GM12878 (cell line): ENCODE data around the gene ZNF322. TPM values are rescaled to one million over a fixed set of nuclear protein-coding genes. Genes with fewer than 3 reads are reported as not detected.

Experiments used
- FOXM1 ChIP-seq: IDR thresholded peaks from 2 replicates; pipeline ENCODE4 v1.6.1; 2012; ENCODE audit warnings: low read depth, mild to moderate bottlenecking, inconsistent platforms, low read length, moderate library complexity
- GABPA ChIP-seq: IDR thresholded peaks from 2 replicates; pipeline ENCODE4 v1.6.1; 2014; ENCODE audit warnings: antibody characterized with exemption, low read depth, mild to moderate bottlenecking, inconsistent platforms
- IKZF1 ChIP-seq: fragments of 450-650 bp; conservative IDR thresholded peaks from 2 replicates; pipeline ENCODE4 v1.6.1; 2017; ENCODE audit warnings: antibody characterized with exemption, mild to moderate bottlenecking
- LARP7 ChIP-seq: fragments of 450-650 bp; IDR thresholded peaks from 2 replicates; pipeline ENCODE4 v1.6.1; 2017; ENCODE audit warnings: mild to moderate bottlenecking
- MEF2B ChIP-seq: fragments of 450-650 bp; IDR thresholded peaks from 2 replicates; pipeline ENCODE4 v1.6.1; 2018; ENCODE audit warnings: mild to moderate bottlenecking, moderate library complexity; ENCODE audit not compliant: partially characterized antibody, poor library complexity, severe bottlenecking
- RELA ChIP-seq: fragments of 450-650 bp; IDR thresholded peaks from 2 replicates; pipeline ENCODE4 v1.8.0; 2014; ENCODE audit warnings: borderline replicate concordance; ENCODE audit not compliant: partially characterized antibody
- RELB ChIP-seq: fragments of 450-650 bp; IDR thresholded peaks from 2 replicates; pipeline ENCODE4 v1.6.1; 2017; ENCODE audit warnings: low read depth, mild to moderate bottlenecking, moderate library complexity
- SMAD5 ChIP-seq: IDR thresholded peaks from 2 replicates; pipeline ENCODE4 v1.6.1; 2016; ENCODE audit warnings: antibody characterized with exemption, low read depth
- YY1 ChIP-seq: IDR thresholded peaks from 2 replicates; pipeline ENCODE4 v1.6.1; 2011; ENCODE audit warnings: low read depth, mild to moderate bottlenecking, low read length
- ZBTB4 ChIP-seq: fragments of 450-650 bp; formaldehyde crosslinking; IDR thresholded peaks from 2 replicates; pipeline ENCODE4 v1.4.0; 2022; ENCODE audit warnings: mild to moderate bottlenecking, moderate library complexity
- ZBTB40 ChIP-seq: fragments of 450-650 bp; IDR thresholded peaks from 2 replicates; pipeline ENCODE4 v1.6.1; 2016; ENCODE audit warnings: mild to moderate bottlenecking, moderate library complexity, borderline replicate concordance
- polyA plus RNA-seq, 11 experiments: library from polyadenylated mRNA; depleted of rRNA in 4 of 11; unstranded in 6 of 11; stranded (reverse) in 5 of 11; fragments of >200 nt; fragmentation: Nextera tagmentation in 4 of 11; fragmentation: Illumina TruSeq in 1 of 11; extraction: Ambion mirVana in 4 of 11; extraction: Trizol in 1 of 11; gene quantifications; 1 replicate in 1 of 11; 2 replicates in 10 of 11; pipeline versions ENCODE4 v1.2.1 to v1.2.3, GENCODE V29; 2011 to 2016; ENCODE audit warnings: inconsistent platforms in 2 of 11, missing spikeins in 2 of 11, low read depth in 1 of 11
- total RNA-seq, 4 experiments: library from RNA; depleted of rRNA in 3 of 4; stranded (reverse); fragments of >200 nt in 3 of 4; fragmentation: Illumina TruSeq in 1 of 4; extraction: Trizol in 1 of 4; gene quantifications; 2 replicates each; pipeline versions ENCODE4 v1.2.1 to v1.2.3, GENCODE V29; 2013 to 2021
- TF ChIP-seq, protein P1 (sequence below): fragments of 450-650 bp; IDR thresholded peaks from 2 replicates; pipeline ENCODE4 v1.6.1; 2018; ENCODE audit warnings: mild to moderate bottlenecking, low read depth, moderate library complexity; ENCODE audit not compliant: partially characterized antibody
- TF ChIP-seq, protein P2 (sequence below): IDR thresholded peaks from 2 replicates; pipeline ENCODE4 v1.6.1; 2011; ENCODE audit warnings: borderline replicate concordance, low read depth, mild to moderate bottlenecking, moderate library complexity, mixed read lengths, low read length; ENCODE audit not compliant: insufficient read depth; ENCODE audit errors: extremely low read length

Gene ZNF322
- total and polyA plus RNA-seq, 10 of the 15 experiments (the other 5 are each of a cell fraction or from before 2014, with no cell fraction given), result 2.7 to 19.1 (median 11.9) TPM

DNA sequence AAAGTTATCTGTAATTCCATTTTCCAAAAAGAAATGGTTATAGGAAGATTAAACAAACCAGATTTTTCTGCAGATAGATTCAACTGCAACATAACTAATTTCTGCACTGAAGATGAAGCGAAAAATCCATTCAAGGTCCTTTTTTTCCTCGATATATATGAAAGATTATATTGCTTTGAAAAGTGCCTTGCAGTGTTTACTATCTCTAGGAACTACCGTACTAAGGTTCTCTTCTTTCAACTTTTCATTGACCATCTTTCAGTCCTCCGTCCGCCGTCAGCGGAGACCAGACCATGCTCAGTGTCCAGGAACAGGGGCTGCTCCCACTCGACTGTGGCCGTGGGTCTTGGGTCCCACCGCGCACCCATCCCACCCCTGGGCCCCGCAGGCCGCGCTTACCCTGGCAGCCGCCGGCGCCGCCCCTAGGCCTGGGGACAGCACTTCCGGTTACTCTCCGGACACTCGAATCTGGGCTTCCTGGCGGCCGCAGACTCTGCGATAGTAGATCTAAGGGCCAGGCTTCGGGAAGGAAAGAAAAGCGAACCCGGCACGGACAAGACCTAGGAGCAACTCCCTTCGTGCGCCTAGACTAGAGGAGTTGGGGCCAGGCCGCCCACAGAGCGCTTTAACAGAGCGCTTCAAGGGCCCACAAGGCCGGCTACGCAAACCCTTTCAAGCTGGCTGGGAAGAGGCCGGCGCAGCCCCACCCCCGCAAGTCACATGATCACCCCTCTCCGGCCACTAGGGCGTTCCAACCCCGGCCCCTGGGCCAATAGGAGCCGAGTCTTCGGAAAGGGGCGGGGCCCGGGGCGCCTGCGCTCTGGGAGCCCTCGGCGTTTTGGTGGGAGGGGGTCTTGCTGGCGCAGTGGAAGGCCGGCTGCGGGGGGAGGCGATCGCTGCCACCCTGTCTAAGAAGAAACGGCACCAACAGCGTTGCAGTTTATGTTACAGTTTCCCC, at the start of gene ZNF322 (continued):
- TF ChIP-seq, protein P1, sequence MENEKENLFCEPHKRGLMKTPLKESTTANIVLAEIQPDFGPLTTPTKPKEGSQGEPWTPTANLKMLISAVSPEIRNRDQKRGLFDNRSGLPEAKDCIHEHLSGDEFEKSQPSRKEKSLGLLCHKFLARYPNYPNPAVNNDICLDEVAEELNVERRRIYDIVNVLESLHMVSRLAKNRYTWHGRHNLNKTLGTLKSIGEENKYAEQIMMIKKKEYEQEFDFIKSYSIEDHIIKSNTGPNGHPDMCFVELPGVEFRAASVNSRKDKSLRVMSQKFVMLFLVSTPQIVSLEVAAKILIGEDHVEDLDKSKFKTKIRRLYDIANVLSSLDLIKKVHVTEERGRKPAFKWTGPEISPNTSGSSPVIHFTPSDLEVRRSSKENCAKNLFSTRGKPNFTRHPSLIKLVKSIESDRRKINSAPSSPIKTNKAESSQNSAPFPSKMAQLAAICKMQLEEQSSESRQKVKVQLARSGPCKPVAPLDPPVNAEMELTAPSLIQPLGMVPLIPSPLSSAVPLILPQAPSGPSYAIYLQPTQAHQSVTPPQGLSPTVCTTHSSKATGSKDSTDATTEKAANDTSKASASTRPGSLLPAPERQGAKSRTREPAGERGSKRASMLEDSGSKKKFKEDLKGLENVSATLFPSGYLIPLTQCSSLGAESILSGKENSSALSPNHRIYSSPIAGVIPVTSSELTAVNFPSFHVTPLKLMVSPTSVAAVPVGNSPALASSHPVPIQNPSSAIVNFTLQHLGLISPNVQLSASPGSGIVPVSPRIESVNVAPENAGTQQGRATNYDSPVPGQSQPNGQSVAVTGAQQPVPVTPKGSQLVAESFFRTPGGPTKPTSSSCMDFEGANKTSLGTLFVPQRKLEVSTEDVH, result no peak
- TF ChIP-seq FOXM1, result no peak
- TF ChIP-seq IKZF1, result peak; percentile 45; the same call in 1 of the 2 replicates
- peak; percentile 75; the same call in 1 of the 2 replicates for TF ChIP-seq SMAD5
- TF ChIP-seq YY1, result peak; percentile 37; the same call in 1 of the 2 replicates
- no peak; the same call in 1 of the 2 replicates for TF ChIP-seq LARP7
- TF ChIP-seq ZBTB4 (CRISPR knock-in tag), result peak; percentile 41; the same call in 1 of the 2 replicates
- TF ChIP-seq, protein P2, sequence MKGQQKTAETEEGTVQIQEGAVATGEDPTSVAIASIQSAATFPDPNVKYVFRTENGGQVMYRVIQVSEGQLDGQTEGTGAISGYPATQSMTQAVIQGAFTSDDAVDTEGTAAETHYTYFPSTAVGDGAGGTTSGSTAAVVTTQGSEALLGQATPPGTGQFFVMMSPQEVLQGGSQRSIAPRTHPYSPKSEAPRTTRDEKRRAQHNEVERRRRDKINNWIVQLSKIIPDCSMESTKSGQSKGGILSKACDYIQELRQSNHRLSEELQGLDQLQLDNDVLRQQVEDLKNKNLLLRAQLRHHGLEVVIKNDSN, result peak; percentile 81
- TF ChIP-seq GABPA, result 0 out of 2 replicates have a peak, but pooled peaks have one; percentile 54
- no peak for TF ChIP-seq RELA
- peak; percentile 70; the same call in 1 of the 2 replicates for TF ChIP-seq ZBTB40
- TF ChIP-seq RELB, result 0 out of 2 replicates have a peak, but pooled peaks have one; percentile 29
- TF ChIP-seq MEF2B, result no peak
